ENCODE data around the gene SEPTIN11.

Gene SEPTIN11

DNA sequence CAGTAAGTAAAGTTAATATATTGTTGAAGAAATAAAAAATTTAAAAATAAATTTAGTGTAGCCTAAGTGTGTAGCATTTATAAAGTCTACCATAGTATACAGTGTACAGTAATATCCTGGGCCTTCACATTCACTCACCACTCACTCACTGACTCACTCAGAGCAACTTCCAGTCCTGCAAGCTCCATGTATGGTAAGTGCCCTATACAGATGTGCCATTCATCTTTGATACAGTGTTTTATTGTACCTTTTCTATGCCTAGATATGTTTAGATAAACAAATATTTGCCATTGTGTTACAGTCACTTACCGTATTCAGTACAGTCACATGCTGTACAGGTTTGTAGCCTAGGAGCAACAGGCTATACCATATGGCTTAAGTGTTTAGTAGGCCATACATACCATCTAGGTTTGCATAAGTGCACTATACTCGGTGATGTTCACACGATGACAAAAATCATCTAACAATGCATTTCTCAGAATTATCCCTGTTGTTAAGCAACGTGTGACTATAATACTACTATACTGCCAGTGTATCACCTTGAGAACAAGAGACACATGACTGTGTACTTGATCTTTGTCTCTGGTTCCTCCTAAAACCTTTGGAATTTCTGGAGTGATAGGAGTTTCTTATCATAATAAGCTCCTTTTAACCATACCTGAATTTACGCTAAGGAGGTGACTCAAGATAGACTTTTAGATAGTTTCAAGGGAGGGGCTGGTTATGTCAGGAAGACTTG lies 25.8 kb upstream of the SEPTIN11 start:
- TF ChIP-seq, protein P1, sequence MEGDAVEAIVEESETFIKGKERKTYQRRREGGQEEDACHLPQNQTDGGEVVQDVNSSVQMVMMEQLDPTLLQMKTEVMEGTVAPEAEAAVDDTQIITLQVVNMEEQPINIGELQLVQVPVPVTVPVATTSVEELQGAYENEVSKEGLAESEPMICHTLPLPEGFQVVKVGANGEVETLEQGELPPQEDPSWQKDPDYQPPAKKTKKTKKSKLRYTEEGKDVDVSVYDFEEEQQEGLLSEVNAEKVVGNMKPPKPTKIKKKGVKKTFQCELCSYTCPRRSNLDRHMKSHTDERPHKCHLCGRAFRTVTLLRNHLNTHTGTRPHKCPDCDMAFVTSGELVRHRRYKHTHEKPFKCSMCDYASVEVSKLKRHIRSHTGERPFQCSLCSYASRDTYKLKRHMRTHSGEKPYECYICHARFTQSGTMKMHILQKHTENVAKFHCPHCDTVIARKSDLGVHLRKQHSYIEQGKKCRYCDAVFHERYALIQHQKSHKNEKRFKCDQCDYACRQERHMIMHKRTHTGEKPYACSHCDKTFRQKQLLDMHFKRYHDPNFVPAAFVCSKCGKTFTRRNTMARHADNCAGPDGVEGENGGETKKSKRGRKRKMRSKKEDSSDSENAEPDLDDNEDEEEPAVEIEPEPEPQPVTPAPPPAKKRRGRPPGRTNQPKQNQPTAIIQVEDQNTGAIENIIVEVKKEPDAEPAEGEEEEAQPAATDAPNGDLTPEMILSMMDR (IDR thresholded peaks at IDR 0.05; ENCODE audit: borderline replicate concordance, control extremely low read depth, extremely low read depth, insufficient read depth, missing control alignments), result no peak
- in situ Hi-C loops (cut with MboI; ENCODE audit: low sequenced_read_pairs, unreplicated experiment), result no loop called here

DNA sequence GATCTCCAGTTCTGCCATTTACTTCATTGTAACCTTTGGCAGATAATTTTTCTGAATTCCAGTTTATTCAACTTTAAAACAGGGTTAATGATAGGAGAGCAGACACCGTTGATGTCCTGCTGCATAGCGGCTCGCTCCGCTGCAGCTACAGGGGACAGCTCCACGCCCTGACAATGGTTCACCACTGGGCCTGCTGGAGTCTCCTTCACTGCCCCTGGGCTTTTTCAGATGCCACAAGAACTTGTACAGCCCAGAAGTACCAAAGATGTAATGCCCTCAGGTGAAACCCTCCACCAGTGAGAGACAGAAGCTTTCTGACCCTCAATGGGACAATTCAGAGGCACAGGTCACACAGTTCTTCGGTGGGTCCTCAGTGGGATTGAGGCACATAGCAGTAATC lies 22.7 kb upstream of the SEPTIN11 start:
- in situ Hi-C loops (cut with MboI; ENCODE audit: low sequenced_read_pairs, unreplicated experiment), result no loop called here
- DNase-seq (ENCODE audit: low spot score), result no peak
- TF ChIP-seq, protein P1 (IDR thresholded peaks at IDR 0.05; ENCODE audit: borderline replicate concordance, control extremely low read depth, extremely low read depth, insufficient read depth, missing control alignments), result no peak

More for the DNA sequence above, 25.8 kb upstream of the SEPTIN11 start:
- DNase-seq (ENCODE audit: low spot score), result no peak

DNA sequence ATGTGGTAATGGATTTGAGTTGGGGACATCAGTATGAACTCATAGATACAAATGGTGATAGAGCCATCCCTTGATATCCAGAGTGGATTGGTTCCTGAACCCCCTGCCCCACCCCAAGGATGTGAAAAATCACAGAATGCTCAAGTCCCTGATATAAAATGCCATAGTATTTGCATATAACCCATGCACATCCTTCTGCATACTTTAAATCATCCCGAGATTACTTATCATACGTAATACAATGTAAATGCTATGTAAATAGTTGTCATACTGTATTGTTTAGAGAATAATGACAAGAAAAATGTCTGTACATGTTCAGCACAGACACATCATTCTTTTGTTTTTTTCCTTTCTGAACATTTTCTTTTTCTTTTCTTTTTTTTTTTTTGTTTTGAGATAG lies 18.9 kb upstream of the SEPTIN11 start:
- DNase-seq (ENCODE audit: low spot score), result no peak
- TF ChIP-seq, protein P1 (IDR thresholded peaks at IDR 0.05; ENCODE audit: borderline replicate concordance, control extremely low read depth, extremely low read depth, insufficient read depth, missing control alignments), result no peak
- in situ Hi-C loops (cut with MboI; ENCODE audit: low sequenced_read_pairs, unreplicated experiment), result no loop called here

DNA sequence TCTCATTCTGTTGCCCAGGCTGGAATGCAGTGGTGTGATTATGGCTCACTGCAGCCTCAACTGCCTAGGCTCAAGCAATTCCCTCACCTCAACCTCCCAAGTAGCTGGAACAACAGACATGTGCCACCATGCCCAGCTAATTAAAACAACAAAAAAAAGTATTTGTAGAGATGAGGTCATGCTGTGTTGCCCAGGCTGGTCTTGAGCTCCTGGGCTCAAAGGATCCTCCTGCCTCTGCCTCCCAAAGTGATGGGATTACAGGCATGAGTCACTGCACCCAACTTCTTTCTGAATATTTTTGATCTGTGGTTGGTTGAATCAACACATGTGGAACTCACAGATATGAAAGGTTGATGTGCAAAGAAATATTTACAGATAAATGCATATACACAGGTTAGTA lies 18.5 kb upstream of the SEPTIN11 start:
- no peak for DNase-seq (ENCODE audit: low spot score)
- in situ Hi-C loops (cut with MboI; ENCODE audit: low sequenced_read_pairs, unreplicated experiment), result no loop called here
- TF ChIP-seq, protein P1 (IDR thresholded peaks at IDR 0.05; ENCODE audit: borderline replicate concordance, control extremely low read depth, extremely low read depth, insufficient read depth, missing control alignments), result no peak

DNA sequence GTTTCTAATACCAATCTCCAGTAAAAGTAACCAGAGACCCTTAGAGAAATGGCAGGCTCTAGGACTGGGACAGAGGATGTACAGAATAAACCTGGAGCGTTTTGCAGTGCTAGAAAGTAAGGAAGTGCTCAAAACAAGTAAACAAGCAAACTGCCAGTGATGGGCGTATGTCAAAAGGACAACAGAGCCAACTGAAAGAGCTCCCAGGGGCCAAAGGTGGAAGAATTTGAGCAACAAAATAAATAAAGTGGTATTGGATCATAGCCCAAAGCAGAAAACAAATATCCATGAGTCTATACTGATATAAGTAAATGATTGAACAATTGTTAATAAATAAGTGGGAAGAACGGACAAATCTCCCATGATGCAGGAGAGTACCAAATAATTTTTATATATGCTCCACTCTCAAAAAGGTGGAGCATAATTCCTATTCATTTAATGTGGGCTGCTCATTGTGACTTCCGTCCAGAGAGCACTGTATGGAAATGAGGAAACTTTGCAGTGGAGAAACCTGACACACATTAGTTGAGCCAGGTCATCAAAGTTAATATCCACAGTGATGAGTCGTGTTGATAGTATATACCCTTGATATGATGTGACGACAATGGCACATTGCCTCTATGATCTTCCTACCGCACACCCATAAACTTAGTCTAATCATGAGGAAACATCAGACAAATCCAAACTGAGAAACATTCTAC lies 17.8 kb upstream of the SEPTIN11 start:
- no peak for DNase-seq (ENCODE audit: low spot score)
- in situ Hi-C loops (cut with MboI; ENCODE audit: low sequenced_read_pairs, unreplicated experiment), result no loop called here
- TF ChIP-seq, protein P1 (IDR thresholded peaks at IDR 0.05; ENCODE audit: borderline replicate concordance, control extremely low read depth, extremely low read depth, insufficient read depth, missing control alignments), result no peak

DNA sequence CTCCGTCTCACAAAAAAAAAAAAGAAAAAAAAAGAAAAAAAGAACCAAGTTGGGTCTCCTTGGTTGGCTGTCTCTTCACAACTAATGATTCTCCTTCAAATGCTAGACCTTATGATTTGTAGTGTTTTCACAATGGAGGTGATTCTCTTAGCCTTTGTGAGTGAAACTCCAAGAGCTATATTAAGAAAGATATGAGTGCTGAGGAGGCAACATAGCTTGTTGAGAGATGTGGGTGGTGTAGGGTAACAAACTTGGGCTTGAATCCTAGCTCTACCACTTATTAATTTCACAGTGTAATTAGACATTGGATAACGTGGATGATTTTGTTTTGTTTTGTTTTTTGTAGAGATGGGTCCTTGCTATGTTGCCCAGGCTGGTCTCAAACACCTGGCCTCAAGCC lies 10.4 kb upstream of the SEPTIN11 start:
- DNase-seq (ENCODE audit: low spot score), result no peak
- in situ Hi-C loops (cut with MboI; ENCODE audit: low sequenced_read_pairs, unreplicated experiment), result no loop called here
- TF ChIP-seq, protein P1 (IDR thresholded peaks at IDR 0.05; ENCODE audit: borderline replicate concordance, control extremely low read depth, extremely low read depth, insufficient read depth, missing control alignments), result no peak

Measured in GM13976 (cell line).